ENCODE measurements around the gene ANKRD60.

The ANKRD60 gene

DNA sequence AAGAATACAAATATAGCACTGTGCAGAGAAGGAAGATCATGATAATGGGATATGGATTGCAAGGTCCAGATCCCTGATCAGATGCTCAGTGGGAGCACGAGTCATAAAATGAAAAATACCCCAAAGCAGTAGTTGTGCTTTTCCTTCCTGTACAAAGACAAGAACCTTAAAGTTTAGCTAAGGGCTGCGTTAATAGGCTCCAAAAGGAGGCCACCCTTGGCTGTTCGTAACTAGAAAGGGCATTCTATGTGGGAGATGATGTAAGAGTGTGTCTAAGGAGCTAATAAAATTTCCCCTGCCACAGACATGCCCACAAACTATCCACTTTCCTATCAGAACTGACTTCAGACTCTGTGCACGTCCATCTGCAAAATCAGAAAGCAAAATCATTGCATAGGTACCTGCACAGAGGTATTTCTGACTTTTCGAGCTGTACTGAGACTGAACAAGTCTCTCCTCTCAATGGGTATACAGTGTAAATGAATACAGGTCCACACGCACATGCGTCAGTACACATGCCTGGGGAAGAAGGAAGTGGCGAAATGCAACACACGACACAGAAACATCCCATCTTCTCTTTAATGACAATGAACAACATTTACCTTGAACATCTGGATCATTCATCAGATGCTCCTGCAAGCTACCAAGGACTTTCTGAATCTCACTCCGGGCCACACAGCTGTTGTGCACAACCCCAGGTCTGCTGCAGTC, 16.9 kb upstream of the ANKRD60 start:
- in situ Hi-C loops (cut with MboI; ENCODE audit: low sequenced_read_pairs) = loop anchor here (25.0 kb wide), 1 partner anchor 617 kb away; the partner anchor contains the start of genes GNAS and GNAS-AS1

- in situ Hi-C loops (cut with MboI; ENCODE audit: low sequenced_read_pairs) = loop anchor here (25.0 kb wide), 1 partner anchor 618 kb away; the partner anchor contains the start of genes GNAS and GNAS-AS1
Observed at GRCh38 chr20:58244517-58245030, 16.1 kb upstream of the ANKRD60 start.

GRCh38 chr20:58243653-58244410, 15.4 kb upstream of the ANKRD60 start:
- in situ Hi-C loops (cut with MboI; ENCODE audit: low sequenced_read_pairs) = loop anchor here (25.0 kb wide), 1 partner anchor 618 kb away; the partner anchor contains the start of genes GNAS and GNAS-AS1

- in situ Hi-C loops (cut with MboI; ENCODE audit: low sequenced_read_pairs) = loop anchor here (25.0 kb wide), 1 partner anchor 619 kb away; the partner anchor contains the start of genes GNAS and GNAS-AS1
Observed at GRCh38 chr20:58242824-58243223, 14.4 kb upstream of the ANKRD60 start.

DNA sequence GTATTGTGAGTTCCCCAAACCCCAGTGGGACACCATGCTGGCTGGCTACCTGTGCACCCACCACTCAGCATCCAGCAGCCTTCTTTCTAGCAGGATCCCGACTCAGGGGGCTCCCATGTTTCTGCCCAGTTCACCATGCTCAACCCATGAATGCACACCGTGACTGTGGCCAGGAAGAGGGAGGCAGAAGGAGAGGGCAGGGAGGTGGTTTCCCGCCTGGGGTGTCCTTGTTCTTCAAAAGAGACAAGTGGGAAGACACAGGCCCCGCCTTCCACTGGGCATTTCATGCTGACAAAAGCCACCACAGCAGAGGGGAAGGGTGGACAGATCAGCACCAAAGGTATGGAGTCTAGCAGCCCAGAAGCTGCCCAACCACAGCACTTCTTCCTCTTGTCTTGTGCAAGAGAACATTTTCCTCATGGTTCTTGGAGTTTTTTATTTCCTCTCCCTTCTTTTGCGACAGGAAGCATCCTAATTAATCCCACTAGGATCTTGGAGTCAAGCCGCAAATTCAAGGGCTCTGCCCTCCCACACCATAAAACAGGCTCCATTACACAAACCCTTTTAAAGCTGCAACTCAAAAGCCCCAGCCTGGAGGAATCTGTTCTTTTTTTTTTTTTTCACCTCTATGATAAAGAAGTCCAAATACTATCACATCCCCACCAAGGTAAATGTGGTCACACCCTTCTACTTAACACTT, 13.5 kb upstream of the ANKRD60 start:
- in situ Hi-C loops (cut with MboI; ENCODE audit: low sequenced_read_pairs) = loop anchor here (25.0 kb wide), 1 partner anchor 620 kb away; the partner anchor contains the start of genes GNAS and GNAS-AS1

DNA sequence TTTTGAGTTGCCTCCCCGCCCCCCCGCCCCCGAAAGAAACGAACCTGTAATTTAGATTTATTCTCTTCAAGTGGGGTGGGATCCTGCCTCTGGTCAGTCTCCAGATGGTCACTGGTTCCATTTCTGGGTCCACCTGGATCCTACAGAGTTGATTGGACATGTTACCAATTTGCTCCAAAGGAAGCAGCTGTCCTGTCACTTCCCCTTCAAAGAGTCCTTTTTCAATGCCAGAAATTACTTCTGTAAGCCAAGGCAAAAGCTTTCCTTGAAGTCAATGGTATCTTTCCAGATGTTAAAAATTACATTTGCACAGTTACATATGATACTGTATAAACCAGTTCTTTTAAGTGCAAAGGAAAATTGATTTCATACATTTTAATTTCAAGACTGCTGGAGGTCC, 12.0 kb upstream of the ANKRD60 start:
- in situ Hi-C loops (cut with MboI; ENCODE audit: low sequenced_read_pairs) = loop anchor here (25.0 kb wide), 1 partner anchor 622 kb away; the partner anchor contains the start of genes GNAS and GNAS-AS1

- in situ Hi-C loops (cut with MboI; ENCODE audit: low sequenced_read_pairs) = loop anchor here (25.0 kb wide), 1 partner anchor 623 kb away; the partner anchor contains the start of genes GNAS and GNAS-AS1
Observed at GRCh38 chr20:58239216-58239615, 10.8 kb upstream of the ANKRD60 start.

- in situ Hi-C loops (cut with MboI; ENCODE audit: low sequenced_read_pairs) = loop anchor here (25.0 kb wide), 1 partner anchor 624 kb away; the partner anchor contains the start of genes GNAS and GNAS-AS1
Observed at GRCh38 chr20:58238490-58238889, 10.0 kb upstream of the ANKRD60 start.

- in situ Hi-C loops (cut with MboI; ENCODE audit: low sequenced_read_pairs) = loop anchor here (25.0 kb wide), 1 partner anchor 625 kb away; the partner anchor contains the start of genes GNAS and GNAS-AS1
Observed at GRCh38 chr20:58237318-58238132, 9.1 kb upstream of the ANKRD60 start.

DNA sequence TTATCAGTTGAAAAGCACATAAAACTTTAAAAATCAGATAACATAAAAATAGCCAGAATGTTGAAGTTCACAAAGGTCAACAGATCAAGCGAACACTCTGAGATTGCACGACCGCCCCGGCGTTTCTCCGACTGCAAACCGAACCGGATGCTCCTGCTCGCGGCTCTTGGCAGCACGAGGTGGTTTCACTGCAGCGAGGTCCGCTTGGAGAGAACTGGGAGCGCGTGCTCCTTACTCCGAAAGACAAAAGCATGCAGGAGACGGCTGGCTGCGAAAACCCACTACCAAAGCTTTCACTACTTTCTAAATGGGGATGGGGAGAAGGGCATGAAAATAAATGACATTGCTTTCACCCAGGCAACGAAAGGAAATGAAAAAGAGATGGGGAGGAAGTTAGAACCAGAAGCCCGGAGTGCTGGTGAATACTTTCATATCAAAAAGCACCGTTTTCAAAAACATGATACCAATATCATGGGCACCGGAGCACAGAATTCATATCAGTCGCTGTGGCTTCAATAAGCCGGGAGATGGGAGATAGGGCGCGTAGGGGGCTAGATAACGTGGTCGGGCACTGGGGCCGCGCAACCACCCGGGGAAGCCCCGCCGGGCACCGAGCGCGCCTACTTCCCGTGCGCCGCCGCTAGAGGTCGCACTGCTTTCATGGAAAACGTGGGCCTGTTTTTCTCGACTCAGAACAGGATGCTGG, 8.3 kb upstream of the ANKRD60 start:
- in situ Hi-C loops (cut with MboI; ENCODE audit: low sequenced_read_pairs) = loop anchor here (25.0 kb wide), 1 partner anchor 626 kb away; the partner anchor contains the start of genes GNAS and GNAS-AS1

DNA sequence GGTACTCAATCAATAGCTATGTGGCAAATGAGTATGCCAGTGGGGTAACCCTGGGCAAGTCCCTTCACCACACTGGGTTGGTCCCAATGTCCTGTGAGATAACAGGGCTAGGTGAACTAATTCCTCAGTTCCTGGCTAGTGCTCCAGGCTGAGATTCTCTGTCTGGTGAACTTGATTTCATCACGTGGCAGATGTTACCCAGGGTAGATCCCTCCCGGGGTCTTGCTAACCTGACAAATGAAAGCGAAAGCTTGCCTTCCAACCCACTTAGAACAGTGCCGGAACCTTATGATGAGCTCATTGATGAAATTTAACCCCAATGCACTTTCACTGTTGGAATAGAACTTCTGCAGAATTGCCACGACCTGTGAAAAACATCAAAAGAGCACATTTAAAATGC, 6.6 kb upstream of the ANKRD60 start:
- in situ Hi-C loops (cut with MboI; ENCODE audit: low sequenced_read_pairs) = loop anchor here (25.0 kb wide), 1 partner anchor 627 kb away; the partner anchor contains the start of genes GNAS and GNAS-AS1

DNA sequence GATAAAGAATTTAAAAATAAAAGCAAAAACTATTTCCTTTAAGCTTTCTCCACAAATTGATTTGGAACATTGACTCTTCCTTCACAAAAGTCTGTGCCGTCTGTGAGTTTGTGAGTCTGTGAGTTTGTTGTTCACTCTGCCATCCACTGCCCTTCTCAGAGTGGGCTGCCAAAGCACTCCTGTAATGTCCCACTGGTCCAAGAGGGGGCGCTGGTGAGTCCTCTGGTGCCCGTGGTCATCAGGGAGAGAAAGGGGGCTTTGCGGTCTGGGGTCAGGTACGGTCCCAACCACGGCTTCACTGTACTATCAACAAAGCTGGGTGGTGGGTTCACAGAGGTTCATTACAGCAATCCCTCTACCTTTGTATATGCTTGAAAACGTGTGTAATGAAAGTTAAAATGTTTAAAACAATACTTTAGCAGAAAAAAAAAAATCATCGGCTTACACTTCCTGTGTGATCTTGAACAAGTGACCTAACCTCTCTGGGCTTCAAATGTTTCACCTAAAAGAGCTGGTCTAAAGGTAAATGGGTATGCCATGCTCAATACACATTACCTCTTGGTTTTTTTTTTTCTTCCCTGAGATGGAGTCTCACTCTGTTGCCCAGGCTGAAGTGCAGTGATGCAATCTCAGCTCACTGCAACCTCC, 5.6 kb upstream of the ANKRD60 start:
- in situ Hi-C loops (cut with MboI; ENCODE audit: low sequenced_read_pairs) = loop anchor here (25.0 kb wide), 1 partner anchor 628 kb away; the partner anchor contains the start of genes GNAS and GNAS-AS1

DNA sequence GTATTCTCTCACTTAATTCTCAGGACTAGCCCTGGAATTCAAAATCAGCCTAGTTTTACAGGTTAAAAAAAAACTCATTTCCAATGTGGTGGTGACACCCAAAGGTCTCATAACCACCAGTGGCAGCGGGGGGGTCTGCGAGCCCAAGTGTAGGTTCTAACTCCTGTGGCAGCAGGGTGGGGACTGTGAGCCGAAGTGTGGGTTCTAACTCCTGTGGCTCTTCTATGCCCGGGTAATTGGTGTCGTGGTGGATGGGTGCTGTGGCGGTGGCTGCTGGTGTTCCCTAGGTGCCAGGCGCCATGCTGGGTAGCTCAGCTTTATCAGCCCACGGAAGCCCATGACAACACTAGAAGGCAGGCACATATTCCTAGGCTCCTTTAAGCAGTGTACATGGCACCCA, 4.9 kb upstream of the ANKRD60 start:
- in situ Hi-C loops (cut with MboI; ENCODE audit: low sequenced_read_pairs) = loop anchor here (25.0 kb wide), 1 partner anchor 629 kb away; the partner anchor contains the start of genes GNAS and GNAS-AS1

GRCh38 chr20:58231683-58232082, 3.2 kb upstream of the ANKRD60 start:
- in situ Hi-C loops (cut with MboI; ENCODE audit: low sequenced_read_pairs) = loop anchor here (25.0 kb wide), 1 partner anchor 631 kb away; the partner anchor contains the start of genes GNAS and GNAS-AS1

GRCh38 chr20:58229198-58229798, 845 bp upstream of the ANKRD60 start:
- in situ Hi-C loops (cut with MboI; ENCODE audit: low sequenced_read_pairs) = loop anchor here (25.0 kb wide), 1 partner anchor 633 kb away; the partner anchor contains the start of genes GNAS and GNAS-AS1

DNA sequence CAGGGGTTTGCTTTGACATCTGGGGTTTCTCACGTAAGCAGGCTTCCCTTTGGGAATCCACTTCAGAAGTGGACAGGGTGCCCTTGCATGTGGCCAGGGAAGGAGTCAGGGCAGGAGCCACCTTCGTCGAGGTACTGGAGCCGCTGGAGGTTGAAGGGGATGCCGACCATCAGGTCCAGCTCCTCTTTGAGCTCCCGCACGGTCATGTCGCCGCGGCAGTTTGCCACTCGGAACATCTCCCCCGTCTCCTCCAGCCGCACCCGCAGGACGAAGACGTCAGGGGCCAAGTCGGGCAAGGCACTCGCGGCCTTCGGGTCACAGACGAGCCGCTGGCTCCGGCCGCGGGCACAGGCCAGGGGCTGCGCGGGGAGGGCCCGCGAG, 360 bp downstream of the ANKRD60 start:
- in situ Hi-C loops (cut with MboI; ENCODE audit: low sequenced_read_pairs) = loop anchor here (25.0 kb wide), 1 partner anchor 634 kb away; the partner anchor contains the start of genes GNAS and GNAS-AS1

GRCh38 chr20:58227391-58228102, 906 bp downstream of the ANKRD60 start:
- in situ Hi-C loops (cut with MboI; ENCODE audit: low sequenced_read_pairs) = loop anchor here (25.0 kb wide), 1 partner anchor 635 kb away; the partner anchor contains the start of genes GNAS and GNAS-AS1
